HG03432 (cell line): ENCODE data around the gene GGTLC2.

Experiments used
- ATAC-seq: cut with Tn5 transposase; IDR thresholded peaks from one replicate; pipeline ENCODE4 v1.9.1; 2021; ENCODE audit warnings: mild to moderate bottlenecking, moderate library complexity; ENCODE audit not compliant: unreplicated experiment

The GGTLC2 gene

GRCh38 chr22:22689621-22690345 lies 45.4 kb downstream of the GGTLC2 start:
- ATAC-seq, result no peak

DNA sequence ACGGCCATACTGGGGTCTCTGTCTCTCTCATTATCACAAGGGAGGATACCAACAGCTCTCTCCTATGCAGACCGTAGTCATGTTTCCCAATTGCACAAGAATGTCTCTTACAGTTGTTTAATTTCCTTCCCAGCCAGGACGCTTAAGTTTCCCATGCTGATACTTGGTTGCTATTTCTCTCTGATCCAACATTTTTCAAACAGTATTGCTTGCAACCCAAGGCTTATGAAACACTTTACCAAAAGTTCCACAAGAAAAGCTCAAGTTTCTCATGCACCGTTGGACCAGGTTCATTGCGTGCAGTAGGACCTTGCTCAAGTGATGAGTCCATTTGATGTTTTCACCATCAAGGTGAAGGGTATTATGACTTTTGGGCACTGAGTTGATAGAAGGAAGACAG lies 46.6 kb downstream of the GGTLC2 start:
- no peak for ATAC-seq

DNA sequence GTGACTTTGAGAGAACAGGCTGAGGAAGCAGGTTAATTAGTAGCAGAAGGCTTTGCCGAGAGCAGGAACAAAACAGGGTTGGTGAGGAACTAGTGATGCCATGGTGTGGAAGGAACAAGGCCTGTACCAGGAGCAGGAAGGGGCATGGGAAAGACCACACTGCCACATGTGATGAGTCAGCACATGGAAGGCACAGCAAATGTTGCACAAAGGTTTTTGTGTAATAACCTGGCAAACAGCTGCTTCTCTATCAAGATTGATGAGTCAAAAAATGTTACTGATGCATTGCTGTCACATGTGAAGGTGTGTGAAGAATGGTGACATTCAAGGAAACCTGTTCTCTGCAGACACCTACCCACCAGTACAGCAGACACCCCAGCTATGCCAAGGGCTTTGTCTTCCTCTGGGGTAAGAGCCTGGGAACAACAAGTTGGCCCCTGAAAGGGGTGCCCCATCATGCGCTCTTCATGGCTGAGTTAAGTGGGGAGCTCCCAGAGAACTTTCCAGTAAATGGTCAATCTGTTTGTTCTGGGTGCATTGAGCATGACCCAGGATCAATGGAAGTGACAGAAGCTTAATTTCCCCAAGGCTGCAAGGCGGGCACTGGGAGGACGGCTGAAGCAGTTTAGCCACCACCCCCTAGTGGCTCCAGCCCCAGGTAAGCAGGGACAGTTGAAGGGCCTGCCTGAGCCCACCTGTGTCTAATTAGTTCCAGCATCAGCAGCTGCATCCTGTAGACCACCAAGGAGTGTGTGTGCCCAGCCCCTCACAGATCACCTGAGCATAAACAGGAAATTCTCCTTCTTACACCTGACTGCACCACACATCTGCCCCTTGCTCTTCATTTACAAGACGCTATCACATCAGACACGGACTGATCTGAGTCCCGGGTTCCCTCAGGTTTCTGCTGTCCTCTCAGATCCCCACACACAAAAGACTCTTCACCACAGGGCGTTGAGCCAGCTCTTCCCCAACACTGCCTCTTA lies 47.6 kb downstream of the GGTLC2 start:
- no peak for ATAC-seq

DNA sequence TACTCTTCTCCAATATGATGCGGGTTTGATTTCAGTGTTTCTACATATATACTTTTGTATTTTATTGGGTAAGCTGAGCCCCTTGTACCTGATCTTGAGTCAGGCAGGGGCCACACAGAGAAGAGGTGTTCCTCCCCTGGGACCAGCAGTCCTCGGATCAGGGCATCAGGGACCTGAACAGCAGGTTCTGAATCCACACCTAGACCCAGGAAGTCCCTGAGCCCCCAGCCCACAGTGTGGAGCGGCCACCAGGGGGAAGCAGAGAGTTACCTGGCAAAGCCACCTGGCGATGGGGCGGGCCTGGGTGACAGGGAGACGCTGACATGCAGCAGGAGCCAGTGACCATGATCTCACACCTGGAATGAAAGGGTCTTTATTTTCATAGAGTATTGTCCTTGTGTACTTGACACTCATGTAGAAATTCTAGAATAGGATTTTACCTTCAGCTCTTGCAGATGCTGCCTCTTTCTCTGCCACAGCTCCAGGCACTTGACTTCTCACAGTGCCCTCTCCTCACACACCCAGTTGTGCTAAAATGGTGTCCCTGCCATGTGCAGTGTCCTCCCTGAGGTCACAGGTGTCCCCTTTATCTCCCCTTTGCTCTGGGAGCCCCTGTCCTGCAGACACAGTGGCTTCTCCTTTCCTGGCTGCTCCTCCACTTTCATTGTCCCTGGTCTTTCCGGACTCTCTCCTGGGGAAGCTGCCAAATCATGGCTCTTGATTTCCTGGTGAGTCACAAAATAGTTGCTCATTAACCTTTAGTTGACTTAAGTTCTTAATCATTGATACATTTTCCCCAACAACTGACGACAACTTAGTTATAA lies 48.5 kb downstream of the GGTLC2 start:
- no peak for ATAC-seq

GRCh38 chr22:22693531-22693884 lies 49.1 kb downstream of the GGTLC2 start:
- no peak for ATAC-seq

DNA sequence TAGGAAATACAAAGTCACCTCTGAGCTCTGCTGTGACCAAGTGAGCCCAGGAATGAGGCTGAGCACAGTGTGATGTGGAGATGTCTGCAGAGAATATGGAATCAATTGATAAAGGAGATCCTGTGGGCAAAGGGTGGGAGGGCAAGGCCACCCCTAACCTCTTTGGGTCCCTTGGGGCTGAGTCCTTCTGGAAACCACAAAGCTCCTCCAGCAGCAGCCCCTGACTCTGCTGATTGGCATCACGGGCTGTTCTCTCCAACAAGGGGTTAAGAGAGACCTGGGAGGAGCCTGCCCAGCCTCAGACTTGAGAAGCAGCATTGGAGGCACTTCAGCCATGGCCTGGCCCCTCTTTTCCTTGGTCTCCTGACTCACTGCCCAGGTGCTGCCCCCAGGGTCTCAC lies 49.7 kb downstream of the GGTLC2 start:
- no peak for ATAC-seq

- ATAC-seq, result no peak
Observed at GRCh38 chr22:22696104-22696503, 51.7 kb downstream of the GGTLC2 start.
